ENCODE measurements around the gene BRAT1. TPM values are rescaled to one million over a fixed set of nuclear protein-coding genes. Genes with fewer than 3 reads are reported as not detected.

The BRAT1 gene
- total RNA-seq, 1 experiment from 2014 or later, result 39.0 TPM

- no peak for DNase-seq (ENCODE audit: low read depth)
These were observed 30.1 kb upstream of the BRAT1 start for GRCh38 chr7:2585446-2585845.

- DNase-seq (ENCODE audit: low read depth), result no peak
These were observed 28.7 kb upstream of the BRAT1 start for GRCh38 chr7:2583798-2584580.

- no peak for DNase-seq (ENCODE audit: low read depth)
These were observed 26.8 kb upstream of the BRAT1 start for GRCh38 chr7:2582006-2582735.

GRCh38 chr7:2580636-2581035 lies 25.3 kb upstream of the BRAT1 start:
- DNase-seq (ENCODE audit: low read depth), result no peak

- no peak for DNase-seq (ENCODE audit: low read depth)
These were observed 22.8 kb upstream of the BRAT1 start for GRCh38 chr7:2577914-2578680.

- DNase-seq (ENCODE audit: low read depth), result no peak
These were observed 21.6 kb upstream of the BRAT1 start for GRCh38 chr7:2576742-2577491.

GRCh38 chr7:2575733-2576340 lies 20.5 kb upstream of the BRAT1 start:
- no peak for DNase-seq (ENCODE audit: low read depth)

- DNase-seq (ENCODE audit: low read depth), result no peak
These were observed 19.9 kb upstream of the BRAT1 start for GRCh38 chr7:2575046-2575732.

- DNase-seq (ENCODE audit: low read depth), result no peak
These were observed 18.4 kb upstream of the BRAT1 start for GRCh38 chr7:2573761-2574160.

GRCh38 chr7:2572101-2572842 lies 16.9 kb upstream of the BRAT1 start:
- DNase-seq (ENCODE audit: low read depth), result peak; percentile 76

GRCh38 chr7:2571409-2571808 lies 16.1 kb upstream of the BRAT1 start:
- DNase-seq (ENCODE audit: low read depth), result no peak

- no peak for DNase-seq (ENCODE audit: low read depth)
These were observed 14.7 kb upstream of the BRAT1 start for GRCh38 chr7:2570021-2570420.

GRCh38 chr7:2569421-2569820 lies 14.1 kb upstream of the BRAT1 start:
- no peak for DNase-seq (ENCODE audit: low read depth)

GRCh38 chr7:2568521-2569223 lies 13.3 kb upstream of the BRAT1 start:
- DNase-seq (ENCODE audit: low read depth), result no peak

GRCh38 chr7:2567679-2568278 lies 12.5 kb upstream of the BRAT1 start:
- peak; percentile 26 for DNase-seq (ENCODE audit: low read depth)

GRCh38 chr7:2566890-2567678 lies 11.8 kb upstream of the BRAT1 start:
- no peak for DNase-seq (ENCODE audit: low read depth)

- no peak for DNase-seq (ENCODE audit: low read depth)
These were observed 11.1 kb upstream of the BRAT1 start for GRCh38 chr7:2566348-2566889.
